Naive thymus-derived CD4-positive, alpha-beta T cell (primary cell): ENCODE data around the gene UNC13B. TPM values are rescaled to one million over a fixed set of nuclear protein-coding genes. Genes with fewer than 3 reads are reported as not detected.

Source experiments
- ATAC-seq: fragments of 150-1000 bp; cut with Tn5 transposase; 2 replicates; pipeline ENCODE4 v1.10.0; 2021; ENCODE audit warnings: mild to moderate bottlenecking, moderate library complexity
- CTCF ChIA-PET: fragments of 350-600 bp; sonication (Branson Sonifier 250); formaldehyde crosslinking; loops from one replicate; lab custom pipeline; 2021; ENCODE audit warnings: antibody characterized with exemption; lab: Charles Lee
- POLR2A ChIA-PET: fragments of 350-600 bp; sonication (Branson Sonifier 250); formaldehyde crosslinking; loops from one replicate; lab custom pipeline; 2021; ENCODE audit warnings: antibody characterized with exemption, inconsistent platforms; lab: Charles Lee
- DNase-seq, 9 donors: peaks; one replicate each; pipeline versions ENCODE4 v3.0.0 to v3.0.0-alpha.2; 2020 to 2022; ENCODE audit warnings: mixed read lengths in 1 of 9
- H3K27ac ChIP-seq: one replicate; pipeline ENCODE4 v1.7.0; 2013; ENCODE audit warnings: mild to moderate bottlenecking, low read depth, low read length, moderate library complexity
- H3K27me3 ChIP-seq, 2 donors: one replicate each; pipeline ENCODE4 v1.7.0; 2013; ENCODE audit warnings: low read length in 2 of 2, mild to moderate bottlenecking in 2 of 2, moderate library complexity in 2 of 2; ENCODE audit not compliant: control insufficient read depth in 2 of 2, insufficient read depth in 2 of 2
- H3K36me3 ChIP-seq, 3 experiments: 1 replicate in 2 of 3; 2 replicates in 1 of 3; pipeline ENCODE4 v1.7.0; 2013; ENCODE audit warnings: low read length in 3 of 3, mild to moderate bottlenecking in 3 of 3, moderate library complexity in 1 of 3; ENCODE audit not compliant: insufficient read depth in 3 of 3, control insufficient read depth in 2 of 3
- H3K4me1 ChIP-seq, 2 donors: one replicate each; pipeline ENCODE4 v1.7.0; 2013; ENCODE audit warnings: low read length in 2 of 2, mild to moderate bottlenecking in 2 of 2, moderate library complexity in 1 of 2; ENCODE audit not compliant: control insufficient read depth in 2 of 2, insufficient read depth in 2 of 2
- H3K4me3 ChIP-seq: 2 replicates; pipeline ENCODE4 v1.7.0; 2013; ENCODE audit warnings: mild to moderate bottlenecking, low read length
- H3K9me3 ChIP-seq, 3 experiments: 1 replicate in 2 of 3; 2 replicates in 1 of 3; pipeline ENCODE4 v1.7.0; 2013; ENCODE audit warnings: low read length in 3 of 3; ENCODE audit not compliant: control insufficient read depth in 2 of 3
- H3K27ac Mint-ChIP-seq, 9 donors: one replicate each; pipeline ENCODE4 v1.8.0; 2020 to 2022; ENCODE audit warnings: mixed read lengths in 9 of 9, mild to moderate bottlenecking in 8 of 9, moderate library complexity in 5 of 9, inconsistent platforms in 2 of 9
- H3K27me3 Mint-ChIP-seq, 5 donors: one replicate each; pipeline ENCODE4 v1.8.0; 2021 to 2022; ENCODE audit warnings: mixed read lengths in 5 of 5, mild to moderate bottlenecking in 1 of 5
- H3K36me3 Mint-ChIP-seq, 5 donors: one replicate each; pipeline ENCODE4 v1.8.0; 2020 to 2022; ENCODE audit warnings: mixed read lengths in 5 of 5, mild to moderate bottlenecking in 3 of 5, inconsistent platforms in 1 of 5
- H3K4me1 Mint-ChIP-seq, 7 donors: one replicate each; pipeline ENCODE4 v1.8.0; 2020 to 2022; ENCODE audit warnings: mixed read lengths in 7 of 7, mild to moderate bottlenecking in 3 of 7, inconsistent platforms in 1 of 7
- H3K4me3 Mint-ChIP-seq, 10 donors: one replicate each; pipeline ENCODE4 v1.8.0; 2020 to 2022; ENCODE audit warnings: mild to moderate bottlenecking in 10 of 10, mixed read lengths in 10 of 10, moderate library complexity in 6 of 10, inconsistent platforms in 2 of 10
- H3K9me3 Mint-ChIP-seq, 11 donors: one replicate each; pipeline ENCODE4 v1.8.0; 2020 to 2022; ENCODE audit warnings: mixed read lengths in 11 of 11, mild to moderate bottlenecking in 4 of 11, inconsistent platforms in 1 of 11, moderate library complexity in 1 of 11
- intact Hi-C, 2 donors: fragments of 100-400 bp; cut with micrococcal nuclease; formaldehyde crosslinking; loops; one replicate each; pipeline ENCODE4 v1.15.1; 2023
- polyA plus RNA-seq, 2 donors: library from polyadenylated mRNA; unstranded; fragments of 300-500 nt; fragmentation: Illumina TruSeq; gene quantifications; one replicate each; pipeline ENCODE4 v1.2.3, GENCODE V29; 2021
- total RNA-seq, 6 experiments: library from RNA in 5 of 6; stranded (reverse) in 5 of 6; gene quantifications; 1 replicate in 5 of 6; 2 replicates in 1 of 6; pipeline ENCODE4 v1.2.3 and lab custom pipeline; 2021 to 2026

Gene UNC13B
- total and polyA plus RNA-seq, 7 experiments from 2014 or later: 0.21 to 1.6 (median 0.85) TPM

- no peaks in the 10 kb centered on the region for H3K4me1 Mint-ChIP-seq
- Histone ChIP-seq H3K4me3 (no peak overlapping the region), H3K36me3 (no peaks in the 10 kb centered on the region), H3K27me3 (no peaks in the 10 kb centered on the region), H3K9me3 (no peaks in the 10 kb centered on the region), H3K27ac (no peak overlapping the region), H3K4me1 (no peaks in the 10 kb centered on the region)
- ChIA-PET CTCF (no interaction called here), POLR2A (no interaction called here)
- H3K9me3 Mint-ChIP-seq: no peaks in the 10 kb centered on the region
- intact Hi-C loops: no loop called here
- ATAC-seq (no peak), DNase-seq (no peak)
- no peak overlapping the region for H3K4me3 Mint-ChIP-seq
- H3K27me3 Mint-ChIP-seq: peaks cover under 1 to 8% (median 3%) of the 10 kb centered on the region in 5 donors
- H3K27ac Mint-ChIP-seq: no peak overlapping the region
- H3K36me3 Mint-ChIP-seq: peaks cover 0 to 3% (median 0%) of the 10 kb centered on the region in 5 donors
These were observed 150.3 kb downstream of the UNC13B start for GRCh38 chr9:35311891-35312639.

- Mint-ChIP-seq H3K9me3 (peaks cover 0 to 6% (median 1%) of the 10 kb centered on the region in 11 donors), H3K27ac (peak overlapping the region in 1 of 9 donors; percentile 55), H3K36me3 (peaks cover 0 to 3% (median 0%) of the 10 kb centered on the region in 5 donors), H3K4me3 (no peak overlapping the region), H3K4me1 (no peaks in the 10 kb centered on the region), H3K27me3 (peaks cover 0 to 7% (median 0%) of the 10 kb centered on the region in 5 donors)
- ChIA-PET POLR2A (no interaction called here), CTCF (no interaction called here)
- Histone ChIP-seq H3K4me3 (no peak overlapping the region), H3K27me3 (no peaks in the 10 kb centered on the region), H3K36me3 (no peaks in the 10 kb centered on the region), H3K27ac (no peak overlapping the region), H3K9me3 (no peaks in the 10 kb centered on the region), H3K4me1 (no peaks in the 10 kb centered on the region)
- ATAC-seq: no peak
- intact Hi-C loops: no loop called here
- no peak for DNase-seq
These were observed 151.7 kb downstream of the UNC13B start for GRCh38 chr9:35313460-35313859.

- POLR2A ChIA-PET: no interaction called here
- CTCF ChIA-PET: no interaction called here
- Mint-ChIP-seq H3K9me3 (peaks cover 0 to 9% (median 1%) of the 10 kb centered on the region in 11 donors), H3K27me3 (peaks cover 0 to 2% (median 0%) of the 10 kb centered on the region in 5 donors), H3K4me3 (no peak overlapping the region), H3K27ac (peak overlapping the region in 1 of 9 donors; percentile 55), H3K4me1 (no peaks in the 10 kb centered on the region), H3K36me3 (peaks cover 0 to 3% (median 0%) of the 10 kb centered on the region in 5 donors)
- Histone ChIP-seq H3K27ac (no peak overlapping the region), H3K27me3 (no peaks in the 10 kb centered on the region), H3K9me3 (no peaks in the 10 kb centered on the region), H3K4me3 (no peak overlapping the region), H3K36me3 (no peaks in the 10 kb centered on the region), H3K4me1 (no peaks in the 10 kb centered on the region)
- ATAC-seq: no peak
- no peak for DNase-seq
- intact Hi-C loops: no loop called here
These were observed 152.1 kb downstream of the UNC13B start for GRCh38 chr9:35313916-35314315.

GRCh38 chr9:35318741-35319140 is 156.9 kb downstream of the UNC13B start:
- H3K36me3 ChIP-seq: no peaks in the 10 kb centered on the region
- H3K4me3 Mint-ChIP-seq: no peak overlapping the region
- no peaks in the 10 kb centered on the region for H3K9me3 ChIP-seq
- intact Hi-C loops: no loop called here
- ChIA-PET POLR2A (no interaction called here), CTCF (no interaction called here)
- H3K4me3 ChIP-seq: no peak overlapping the region
- peaks cover 0 to 9% (median 1%) of the 10 kb centered on the region in 11 donors for H3K9me3 Mint-ChIP-seq
- DNase-seq (no peak), ATAC-seq (no peak)
- no peak overlapping the region for H3K27ac ChIP-seq
- H3K27me3 ChIP-seq: no peaks in the 10 kb centered on the region
- H3K36me3 Mint-ChIP-seq: no peaks in the 10 kb centered on the region
- no peaks in the 10 kb centered on the region for H3K4me1 Mint-ChIP-seq
- no peaks in the 10 kb centered on the region for H3K4me1 ChIP-seq
- peaks cover 0 to 11% (median 3%) of the 10 kb centered on the region in 5 donors for H3K27me3 Mint-ChIP-seq
- no peak overlapping the region for H3K27ac Mint-ChIP-seq

GRCh38 chr9:35322075-35322885 is 160.5 kb downstream of the UNC13B start:
- Histone ChIP-seq H3K9me3 (no peaks in the 10 kb centered on the region), H3K36me3 (no peaks in the 10 kb centered on the region), H3K27me3 (no peaks in the 10 kb centered on the region), H3K4me1 (no peaks in the 10 kb centered on the region), H3K27ac (no peak overlapping the region), H3K4me3 (no peak overlapping the region)
- no peak overlapping the region for H3K4me3 Mint-ChIP-seq
- peaks cover 0 to 9% (median 1%) of the 10 kb centered on the region in 11 donors for H3K9me3 Mint-ChIP-seq
- DNase-seq: no peak
- H3K4me1 Mint-ChIP-seq: no peaks in the 10 kb centered on the region
- ChIA-PET POLR2A (no interaction called here), CTCF (no interaction called here)
- no peak overlapping the region for H3K27ac Mint-ChIP-seq
- no peaks in the 10 kb centered on the region for H3K36me3 Mint-ChIP-seq
- no peak for ATAC-seq
- H3K27me3 Mint-ChIP-seq: peaks cover 0 to 14% (median 7%) of the 10 kb centered on the region in 5 donors
- intact Hi-C loops: no loop called here

- no peaks in the 10 kb centered on the region for H3K36me3 Mint-ChIP-seq
- DNase-seq: no peak
- peaks cover 0 to 17% (median 7%) of the 10 kb centered on the region in 5 donors for H3K27me3 Mint-ChIP-seq
- Histone ChIP-seq H3K27ac (no peak overlapping the region), H3K36me3 (no peaks in the 10 kb centered on the region), H3K4me3 (no peak overlapping the region), H3K4me1 (no peaks in the 10 kb centered on the region), H3K27me3 (no peaks in the 10 kb centered on the region), H3K9me3 (no peaks in the 10 kb centered on the region)
- CTCF ChIA-PET: no interaction called here
- H3K4me1 Mint-ChIP-seq: no peaks in the 10 kb centered on the region
- H3K4me3 Mint-ChIP-seq: no peak overlapping the region
- no peak for ATAC-seq
- H3K9me3 Mint-ChIP-seq: peaks cover 0 to 5% (median 0%) of the 10 kb centered on the region in 11 donors
- intact Hi-C loops: no loop called here
- POLR2A ChIA-PET: no interaction called here
- no peak overlapping the region for H3K27ac Mint-ChIP-seq
These were observed 163.2 kb downstream of the UNC13B start for GRCh38 chr9:35324966-35325365.
